Stimulated activated CD4-positive, alpha-beta T cell treated with anti-CD3 and anti-CD28 coated beads, Interleukin-1b, Interleukin-23, amount 100 ng/mL, for 4 hours (primary cell): ENCODE measurements around the gene TMEM17.
"Not testable (repeated sequence)": the region's sequence is repeated elsewhere in the genome, so short reads cannot be mapped to it uniquely, and the experiment has no call there.

Experiments used
- DNase-seq, 2 donors: peaks; one replicate each; pipeline ENCODE4 v3.0.0-alpha.2; 2020; ENCODE audit warnings: low read depth in 2 of 2

TMEM17 gene, protein sequence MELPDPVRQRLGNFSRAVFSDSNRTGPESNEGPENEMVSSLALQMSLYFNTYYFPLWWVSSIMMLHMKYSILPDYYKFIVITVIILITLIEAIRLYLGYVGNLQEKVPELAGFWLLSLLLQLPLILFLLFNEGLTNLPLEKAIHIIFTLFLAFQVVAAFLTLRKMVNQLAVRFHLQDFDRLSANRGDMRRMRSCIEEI

DNA sequence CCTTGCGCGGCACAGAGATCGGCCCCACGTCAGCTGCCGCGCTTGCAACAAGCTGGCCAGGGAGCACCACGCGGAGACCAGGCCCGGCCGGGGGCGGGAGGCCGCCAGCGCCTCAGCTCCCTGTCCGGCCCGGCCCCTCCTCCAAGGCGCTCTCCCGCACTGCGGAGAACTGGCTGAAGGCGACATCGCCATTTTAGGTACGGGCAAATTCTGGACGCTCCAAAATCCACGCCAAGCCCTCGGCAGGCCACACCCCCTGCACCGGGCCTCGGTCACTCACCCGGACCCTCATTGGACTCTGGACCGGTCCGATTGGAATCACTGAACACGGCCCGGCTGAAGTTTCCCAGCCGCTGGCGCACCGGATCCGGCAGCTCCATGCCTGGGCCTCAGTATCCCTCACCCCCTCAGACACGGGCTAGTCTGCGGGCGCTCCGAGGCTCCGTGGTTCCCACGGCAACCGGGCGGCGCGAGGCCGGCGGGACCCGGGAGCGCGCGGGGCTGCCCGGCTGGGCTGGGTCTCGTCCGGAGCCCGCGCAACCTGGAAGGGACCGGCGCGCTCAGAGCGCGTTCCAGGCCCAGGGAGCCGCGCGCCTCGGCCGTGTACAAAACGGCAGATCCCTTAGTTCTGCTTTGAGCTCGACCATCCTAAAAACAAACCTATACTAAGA is at the start of gene TMEM17:
TSS of gene TMEM17 (minus strand) at position 446 of the 671 bp plus-strand sequence. CDS start at position 380, 66 bp downstream.
- DNase-seq = peak in 1 of 2 donors; percentile 7

DNA sequence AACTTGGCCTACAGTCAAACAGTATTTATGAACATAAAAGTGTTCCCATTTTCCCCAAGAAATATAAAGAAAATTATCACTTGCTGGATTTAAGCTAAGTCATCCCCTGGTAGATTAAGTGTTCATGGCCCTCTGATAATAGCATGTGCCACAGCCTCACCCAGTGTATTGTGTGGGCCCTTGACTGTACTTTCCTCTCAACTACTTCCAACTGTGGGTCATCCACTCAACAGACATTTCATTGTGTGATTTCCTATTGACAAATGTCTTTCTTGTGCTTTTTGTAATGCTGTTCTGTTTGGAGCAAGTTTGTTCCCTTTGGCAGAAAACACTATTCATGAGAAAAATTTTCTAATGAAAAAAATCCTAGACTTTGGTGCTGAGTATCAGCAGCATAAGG is 48.4 kb upstream of the TMEM17 start:
- no peak for DNase-seq

DNA sequence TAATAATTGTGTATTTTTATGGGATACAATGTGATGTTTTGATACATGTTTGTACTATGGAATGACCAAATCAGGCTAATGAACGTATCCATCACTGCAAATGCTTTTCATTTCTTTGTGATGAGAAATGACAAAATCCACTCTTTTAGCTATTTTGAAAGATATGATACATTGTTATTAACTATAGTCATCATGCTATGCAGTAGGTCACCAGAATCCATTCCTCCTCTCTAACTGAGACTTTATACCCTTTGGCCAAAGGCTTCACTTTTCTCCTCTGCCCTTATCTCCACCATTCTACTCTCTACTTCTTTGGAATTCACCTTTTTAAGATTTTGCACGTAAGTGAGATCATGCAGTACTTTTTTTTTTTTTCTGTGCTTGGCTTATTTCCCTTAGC is 44.5 kb upstream of the TMEM17 start:
- no peak for DNase-seq

DNA sequence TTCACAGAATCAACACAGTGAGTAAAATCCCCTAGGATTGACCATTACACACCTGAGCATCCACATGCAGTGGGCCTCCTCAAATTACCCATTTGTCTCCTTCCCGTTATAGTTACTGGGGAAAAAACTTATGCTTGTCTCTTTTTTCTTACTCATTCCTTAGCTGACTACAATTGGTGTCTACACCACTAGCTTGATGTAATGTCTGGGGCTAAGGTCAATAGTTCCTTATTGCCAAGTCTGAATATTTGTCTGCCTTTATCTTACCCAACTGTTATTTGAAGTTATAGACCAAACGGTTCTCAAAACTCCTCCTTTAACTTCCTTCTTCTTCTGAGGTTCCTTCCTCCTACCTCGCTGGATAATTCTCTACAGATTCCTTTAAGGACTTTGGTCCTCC is 41.9 kb upstream of the TMEM17 start:
- no peak for DNase-seq

DNA sequence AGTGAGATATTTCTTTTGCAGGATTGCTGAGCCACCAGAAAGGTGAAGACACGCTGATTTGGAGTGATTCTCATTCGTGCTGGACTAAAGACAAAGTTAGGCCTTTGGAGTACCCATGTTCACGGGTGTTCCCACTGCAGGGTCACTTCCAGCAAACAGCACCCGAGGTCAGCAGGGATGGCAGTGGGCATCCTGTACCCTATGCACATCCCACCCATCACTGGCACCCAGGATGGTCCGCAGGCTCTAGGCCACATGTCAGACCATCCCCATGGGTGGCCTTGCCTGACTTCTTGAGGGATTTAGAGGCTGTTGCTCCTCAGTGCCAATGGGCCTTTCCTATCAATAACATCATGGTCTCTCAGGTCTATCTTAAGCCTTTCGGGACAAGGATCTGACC is 39.3 kb upstream of the TMEM17 start:
- DNase-seq = no peak

DNA sequence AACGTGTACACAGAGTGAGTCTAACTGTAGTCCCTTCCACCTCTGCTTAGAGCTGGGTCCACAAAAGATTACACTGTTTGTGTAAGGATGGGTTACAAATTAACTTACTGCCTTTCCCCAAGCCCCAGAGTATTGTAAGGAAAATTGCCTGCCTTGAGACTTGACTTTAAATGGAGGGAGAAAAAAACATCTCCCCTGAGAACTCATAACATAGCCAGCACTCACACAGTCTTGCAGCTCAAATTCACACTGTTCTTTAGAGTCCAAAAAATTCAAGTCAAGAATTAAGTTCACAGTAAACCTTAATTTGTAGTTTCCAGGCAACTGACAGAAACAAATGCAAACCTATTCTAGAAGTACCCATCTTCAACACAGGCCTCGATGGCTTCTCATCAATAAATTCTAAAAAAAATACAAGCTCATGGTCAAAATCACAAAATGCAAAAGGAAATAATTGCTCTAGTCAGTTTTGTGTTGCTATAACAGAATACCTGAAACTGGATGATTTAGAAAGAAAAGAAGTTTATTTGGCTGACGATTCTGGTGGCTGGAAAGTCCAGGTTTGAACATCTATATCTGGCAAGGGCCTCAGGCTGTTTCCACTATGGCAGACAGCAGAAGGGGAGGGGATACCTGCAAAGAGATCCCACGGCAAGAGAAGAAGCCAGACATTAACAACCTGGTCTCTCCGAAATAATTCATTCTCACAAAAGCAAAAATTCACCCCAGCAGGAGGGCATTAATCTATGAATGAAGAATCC is 34.6 kb upstream of the TMEM17 start:
- DNase-seq = no peak

DNA sequence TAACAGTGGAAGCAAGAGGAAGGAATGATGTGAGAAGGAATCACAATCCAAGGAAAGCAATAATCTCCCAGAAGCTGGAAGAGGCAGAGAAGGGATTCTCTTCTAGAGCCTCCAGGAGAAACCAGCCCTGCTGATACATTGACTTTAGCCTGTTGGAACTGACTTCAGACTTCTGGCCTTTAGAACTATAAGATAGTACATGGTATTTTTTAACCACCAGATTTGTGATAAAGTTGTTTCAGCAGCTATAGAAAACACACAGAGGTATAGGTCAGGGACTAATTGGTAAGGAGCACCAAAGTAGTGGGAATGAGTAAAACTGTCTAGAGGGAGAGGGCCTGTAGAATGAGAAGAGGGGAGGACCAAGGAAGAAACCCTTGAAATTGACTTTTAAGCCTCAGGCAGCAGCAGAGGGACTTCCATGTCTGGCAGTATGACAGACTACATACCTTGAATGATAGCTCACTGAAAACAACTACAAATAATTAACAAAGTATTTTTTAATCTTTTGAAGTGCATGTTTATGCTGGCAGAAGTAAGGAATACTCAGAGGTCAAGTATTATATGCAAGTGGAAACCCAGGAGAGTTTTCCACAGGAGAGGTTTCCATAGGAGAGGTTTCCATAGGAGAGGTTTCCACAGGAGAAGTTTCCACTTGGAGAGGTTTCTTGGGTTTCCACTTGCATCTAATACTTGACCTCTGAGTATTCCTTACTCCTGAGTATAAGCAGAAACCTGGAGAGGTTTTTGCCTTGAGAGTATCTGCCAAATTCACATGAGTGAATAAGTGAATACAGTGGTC is 33.8 kb upstream of the TMEM17 start:
- DNase-seq = no peak

DNA sequence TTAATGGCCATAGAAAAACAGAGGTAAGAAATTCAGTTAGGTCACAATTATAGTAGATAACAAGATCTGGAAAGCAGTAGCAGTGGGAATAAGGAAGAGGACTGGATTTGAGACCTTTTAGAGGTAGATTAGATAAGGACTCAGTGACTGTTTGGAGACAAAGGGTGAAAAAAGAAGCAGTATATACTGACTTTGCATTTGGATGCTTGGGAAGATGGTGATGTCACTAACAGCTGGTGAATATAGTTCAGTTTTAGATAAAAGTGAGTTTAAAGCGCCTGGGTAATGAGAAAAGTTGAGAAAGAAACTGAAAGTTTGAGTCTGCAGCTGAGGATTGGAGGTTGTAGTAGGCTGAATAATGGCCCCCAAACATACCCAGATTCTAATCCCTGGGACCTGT is 32.8 kb upstream of the TMEM17 start:
- no peak for DNase-seq

DNA sequence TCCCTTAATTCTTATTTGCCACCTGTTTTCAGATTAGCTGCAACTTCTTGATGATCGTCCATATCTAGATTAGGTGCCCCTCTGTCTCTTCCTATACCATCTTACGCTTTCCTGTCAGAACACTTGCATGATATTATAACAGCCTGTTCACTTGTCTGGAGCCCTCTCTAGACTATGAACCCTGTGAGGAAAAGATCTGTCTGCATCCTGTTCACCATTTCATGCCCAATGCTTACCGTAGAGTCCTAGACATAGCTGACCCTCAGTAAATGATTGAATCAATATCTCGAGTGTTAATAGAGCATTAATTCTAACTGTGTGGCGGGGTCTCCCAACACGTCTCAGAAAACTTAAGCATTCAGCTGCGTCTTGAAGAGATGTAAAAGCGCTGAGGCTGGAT is 31.8 kb upstream of the TMEM17 start:
- no peak for DNase-seq

DNA sequence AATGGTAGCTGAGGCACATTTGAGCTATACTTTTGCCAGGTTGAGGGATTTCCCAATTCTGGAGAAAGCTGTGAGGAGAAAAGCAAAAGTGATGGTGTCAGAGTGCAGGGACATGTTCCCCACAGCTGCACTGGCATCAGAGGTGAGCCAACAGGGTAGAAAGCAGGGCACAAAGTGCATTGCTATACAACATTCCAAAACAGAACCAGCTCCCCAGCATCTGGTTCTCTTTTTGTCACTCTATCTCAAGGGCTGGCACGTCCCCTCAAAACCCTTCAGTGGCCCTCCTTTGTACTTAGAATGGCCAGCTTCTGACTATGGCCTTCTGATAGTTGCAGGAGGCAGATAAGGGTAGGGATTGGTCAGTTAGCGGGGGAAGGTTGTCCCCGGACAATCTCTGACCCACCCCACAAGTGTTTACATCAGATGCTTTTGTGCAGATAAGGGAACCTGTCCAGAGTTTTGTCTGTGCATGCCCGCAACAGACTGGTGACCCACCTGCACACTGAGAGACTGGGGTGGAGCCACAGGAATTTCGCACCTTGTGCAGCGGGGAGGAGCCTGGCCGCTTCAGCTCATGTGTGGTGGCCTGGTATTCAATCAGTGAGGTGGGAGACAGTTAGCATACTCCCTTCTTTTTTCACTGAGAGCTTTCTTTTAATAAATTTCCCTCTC is 31.0 kb upstream of the TMEM17 start:
- no peak for DNase-seq

DNA sequence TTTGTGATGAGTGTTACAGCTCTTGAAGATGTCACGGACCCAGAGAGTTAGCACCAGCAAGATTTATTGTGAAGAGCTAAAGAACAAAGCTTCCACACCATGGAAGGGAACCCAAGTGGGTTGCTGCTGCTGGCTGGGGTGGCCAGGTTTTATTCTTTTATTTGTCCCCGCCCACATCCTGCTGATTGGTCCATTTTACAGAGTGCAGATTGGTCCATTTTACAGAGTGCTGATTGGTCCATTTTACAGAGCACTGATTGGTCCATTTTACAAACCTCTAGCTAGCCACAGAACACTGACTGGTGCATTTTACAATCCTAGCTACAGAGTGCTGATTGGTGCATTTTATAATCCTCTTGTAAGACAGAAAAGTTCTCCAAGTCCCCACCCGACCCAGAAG is 29.5 kb upstream of the TMEM17 start:
- DNase-seq = not testable (repeated sequence)

DNA sequence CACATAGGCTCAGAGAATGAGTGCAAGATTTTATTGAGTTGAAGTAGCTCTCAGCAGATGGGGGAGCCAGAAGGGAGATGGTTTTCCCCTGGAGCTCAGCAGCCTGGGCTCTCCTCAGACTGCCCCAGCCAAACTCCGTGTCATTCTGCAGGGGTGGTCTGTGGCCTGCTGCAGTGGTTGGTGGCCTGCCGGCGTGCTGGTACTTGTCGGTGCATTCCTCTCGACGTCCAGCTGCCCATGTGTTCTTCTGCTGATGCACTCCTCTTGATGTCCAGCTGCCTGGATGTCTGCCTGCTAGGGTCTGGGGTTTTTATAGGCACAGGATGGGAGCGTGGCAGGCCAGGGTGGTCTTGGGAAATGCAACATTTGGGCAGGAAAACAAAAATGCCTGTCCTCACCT is 25.6 kb upstream of the TMEM17 start:
- DNase-seq = no peak

DNA sequence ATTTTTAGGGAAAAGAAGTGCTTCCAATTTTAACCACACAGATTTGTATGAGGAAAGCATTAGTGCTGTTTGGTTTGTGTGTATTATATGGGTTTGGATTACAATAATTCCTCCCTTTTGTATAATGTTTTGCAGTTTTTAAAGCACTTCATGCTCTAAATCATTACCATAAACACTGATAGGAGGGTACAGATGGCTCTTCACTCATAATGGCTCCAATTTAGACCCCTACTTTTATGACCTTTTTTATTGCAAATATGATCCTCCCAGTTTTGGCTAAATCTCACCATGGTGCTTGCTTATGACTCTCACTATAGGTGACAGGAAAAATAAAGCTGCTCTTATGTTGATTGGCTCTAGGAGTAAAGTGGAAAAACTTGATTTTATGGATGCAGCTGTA is 23.8 kb upstream of the TMEM17 start:
- no peak for DNase-seq

DNA sequence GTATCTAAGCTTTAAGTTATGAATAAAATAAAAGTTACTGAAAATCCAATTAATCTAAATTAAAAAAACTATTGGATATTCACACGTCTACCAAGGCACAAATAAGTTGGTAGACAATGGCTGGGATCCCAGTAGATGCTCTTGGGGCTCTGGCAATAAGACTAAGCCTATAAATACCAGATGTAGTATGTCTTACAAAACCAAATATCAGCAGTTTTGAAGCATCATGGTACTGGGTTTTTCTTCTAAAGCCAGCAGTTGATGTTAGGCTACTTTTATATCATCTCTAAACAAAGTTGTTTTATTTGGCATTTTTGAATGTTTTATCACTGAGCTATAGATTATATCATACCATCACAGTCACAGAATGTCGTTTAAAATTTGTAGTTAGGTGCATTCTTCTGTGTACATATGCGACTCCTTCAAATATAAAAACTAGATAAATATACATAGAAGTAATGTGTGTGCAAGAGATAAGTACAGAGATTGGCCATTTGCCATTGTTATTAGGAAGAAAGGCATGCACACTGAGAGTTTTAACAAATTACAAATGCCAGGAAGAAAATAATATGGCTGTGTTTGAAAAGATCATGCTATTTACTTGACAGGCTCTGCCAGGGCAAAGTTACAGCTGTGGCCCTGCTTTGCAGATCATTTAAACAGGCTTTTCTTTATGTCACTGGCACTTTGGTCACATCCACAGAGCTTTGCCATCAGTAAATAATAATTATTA is 21.6 kb upstream of the TMEM17 start:
- DNase-seq = no peak

DNA sequence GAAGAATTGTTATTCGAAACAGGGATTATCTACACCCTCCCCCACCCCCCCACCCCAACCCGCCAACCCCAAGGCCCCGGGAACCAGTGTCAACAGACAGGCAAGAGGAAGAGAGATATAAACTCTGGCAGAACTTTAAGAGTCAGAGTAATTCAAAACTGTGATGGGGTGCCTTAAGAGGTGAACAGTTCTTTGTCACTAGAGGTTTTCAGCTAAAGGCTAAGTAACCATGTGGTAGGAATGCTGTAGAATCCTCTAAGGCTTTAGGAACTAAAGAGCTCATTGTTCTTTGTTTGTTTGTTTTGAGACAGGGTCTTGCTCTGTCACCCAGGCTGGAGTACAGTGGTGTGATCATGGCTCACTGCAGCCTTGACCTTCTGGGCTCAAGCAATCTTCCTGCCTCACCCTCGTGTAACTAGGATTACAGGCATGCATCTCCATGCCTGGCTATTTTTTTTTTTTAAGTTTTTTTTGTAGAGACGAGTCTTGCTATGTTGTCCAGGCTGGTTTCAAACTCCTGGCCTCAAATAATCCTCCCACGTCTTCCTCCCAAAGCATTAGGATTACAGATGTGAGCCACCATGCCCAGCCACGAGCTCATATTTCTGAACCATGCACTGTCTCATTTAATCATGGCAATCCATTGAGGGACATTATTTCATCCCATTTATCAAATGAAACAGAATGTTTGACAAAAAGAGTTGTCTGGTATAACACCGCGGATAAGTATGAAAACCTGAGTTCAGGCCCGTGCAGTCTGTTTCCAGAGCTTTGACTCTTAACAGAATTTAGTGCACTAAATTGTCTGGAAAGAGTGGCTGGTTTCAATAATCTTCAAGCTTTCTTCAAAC is 20.8 kb upstream of the TMEM17 start:
- no peak for DNase-seq

DNA sequence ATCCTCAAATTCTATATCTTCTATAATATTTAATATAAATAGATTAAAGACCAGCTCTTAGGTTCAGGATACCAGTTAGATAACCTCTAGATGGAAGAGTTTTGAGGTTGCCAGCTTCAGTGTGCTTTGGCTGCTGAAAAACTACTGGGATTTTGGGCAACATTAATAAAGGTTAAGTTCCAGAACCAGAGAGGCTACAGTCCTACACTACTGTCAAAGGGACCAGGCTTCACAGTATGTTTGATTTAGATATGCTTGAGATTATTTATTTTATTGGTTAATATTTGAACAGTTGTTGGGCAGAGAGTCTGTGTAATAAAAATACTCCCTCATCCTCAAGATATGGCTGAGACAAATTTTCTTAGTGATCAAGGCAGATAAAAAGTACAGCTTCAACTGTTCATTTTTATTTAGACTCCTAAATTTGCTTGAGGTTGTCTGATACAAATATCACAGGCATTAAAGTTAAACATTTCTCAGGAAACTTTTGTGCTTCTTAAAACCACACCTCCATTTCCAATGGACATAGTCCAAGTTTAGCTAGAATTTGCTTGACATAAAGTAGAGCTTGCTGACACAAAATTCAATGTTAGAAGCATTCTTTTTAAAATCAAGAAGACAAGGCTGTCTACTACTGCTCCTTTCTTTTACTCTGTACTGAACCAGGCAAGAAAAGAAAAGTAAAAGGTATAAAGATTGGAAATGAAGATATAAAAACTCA is 19.7 kb upstream of the TMEM17 start:
- no peak for DNase-seq

DNA sequence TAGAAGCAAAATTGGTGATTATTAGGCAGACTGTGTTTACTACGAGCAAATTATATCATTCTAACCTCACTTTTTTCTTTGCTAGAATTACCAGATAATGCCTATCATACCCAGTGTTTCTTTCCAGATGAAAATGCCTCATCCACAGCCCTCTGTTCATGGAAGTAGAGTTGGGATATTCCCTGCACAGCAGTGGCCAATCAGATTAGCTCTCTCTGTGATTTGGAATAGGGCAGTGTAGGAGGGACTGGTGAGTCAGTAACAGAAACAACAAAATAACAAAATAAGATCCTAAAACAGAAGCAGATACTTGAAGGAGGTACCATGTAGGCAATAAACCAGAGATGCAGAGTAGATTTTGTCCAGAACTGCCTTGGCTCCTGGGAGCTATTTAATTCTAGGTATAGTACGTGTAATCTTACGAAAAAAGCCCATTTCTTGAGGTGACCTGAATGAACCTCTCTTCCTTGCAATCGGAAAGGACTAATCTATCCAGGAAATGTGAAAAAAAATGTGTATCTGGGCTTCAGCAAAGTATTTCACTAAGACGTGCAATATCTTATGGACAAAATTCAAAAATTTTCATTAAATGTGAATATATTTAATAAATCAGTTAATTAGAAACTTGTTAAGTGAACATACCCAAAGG is 18.4 kb upstream of the TMEM17 start:
- no peak for DNase-seq

DNA sequence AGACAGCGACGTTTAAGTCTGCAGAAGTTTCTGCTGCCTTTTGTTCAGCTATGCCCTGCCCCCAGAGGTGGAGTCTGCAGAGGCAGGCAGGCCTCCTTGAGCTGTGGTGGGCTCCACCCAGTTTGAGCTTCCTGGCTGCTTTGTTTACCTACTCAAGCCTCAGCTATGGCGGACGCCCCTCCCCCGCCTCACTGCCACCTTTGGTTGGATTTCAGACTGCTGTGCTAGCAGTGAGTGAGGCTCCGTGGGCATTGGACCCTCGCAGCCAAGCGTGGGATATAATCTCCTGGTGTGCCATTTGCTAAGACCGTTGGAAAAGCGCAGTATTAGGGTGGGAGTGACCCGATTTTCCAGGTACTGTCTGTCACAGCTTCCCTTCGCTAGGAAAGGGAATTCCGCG is 15.1 kb upstream of the TMEM17 start:
- DNase-seq = not testable (repeated sequence)

DNA sequence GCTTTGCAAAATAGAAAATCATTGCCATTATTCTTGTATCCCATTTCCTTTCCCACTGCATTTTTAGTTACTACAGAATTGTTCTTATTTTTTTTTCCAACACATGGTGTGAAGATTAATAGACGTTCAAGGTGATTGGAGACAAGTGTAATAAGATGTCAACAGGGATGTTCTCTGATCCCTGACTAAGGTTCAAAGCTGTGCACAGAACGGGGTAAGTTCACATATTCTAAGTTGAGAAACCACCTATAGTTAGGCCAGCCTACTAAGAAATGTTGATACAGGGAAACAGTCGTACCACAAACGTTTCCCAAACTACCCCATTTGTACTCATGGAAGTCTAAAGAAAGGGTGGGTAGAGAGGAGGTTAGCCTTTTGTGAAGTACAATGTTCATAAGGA is 6.4 kb upstream of the TMEM17 start:
- no peak for DNase-seq
